ENCODE measurements around the gene ZNF883. TPM values are rescaled to one million over a fixed set of nuclear protein-coding genes. Genes with fewer than 3 reads are reported as not detected.
"Not testable (repeated sequence)": the region's sequence is repeated elsewhere in the genome, so short reads cannot be mapped to it uniquely, and the experiment has no call there.

The ZNF883 gene
- 16.1 TPM for polyA plus RNA-seq (2012; ENCODE audit: insufficient read depth, insufficient read length, low read depth)

DNA sequence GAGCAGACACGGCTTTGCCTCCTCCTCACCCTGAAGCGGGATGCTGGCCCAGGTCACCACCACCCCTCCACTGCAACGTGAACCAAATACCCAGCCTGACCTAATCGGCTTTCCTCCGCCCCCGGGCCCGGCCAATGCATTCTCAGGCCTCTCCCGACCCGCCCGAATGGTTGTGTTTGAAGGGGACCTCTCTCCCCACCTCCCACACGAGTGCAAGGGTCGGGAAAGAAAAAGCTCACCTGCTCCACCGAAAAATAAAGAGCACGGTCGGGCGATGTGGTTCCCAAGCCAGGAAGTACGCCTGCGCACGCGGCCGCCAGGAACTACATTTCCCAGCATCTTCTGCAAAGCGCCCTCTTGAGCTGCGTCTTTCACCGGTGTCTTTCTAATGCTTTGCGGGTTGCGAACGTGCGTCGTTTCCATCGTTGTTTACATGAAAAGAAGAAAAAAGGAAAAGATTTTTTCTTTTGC lies at the start of gene ZNF883:
ZNF883 (minus strand) TSS at position 282 of the 471 bp plus-strand sequence.
- TF ChIP-seq, protein P1, sequence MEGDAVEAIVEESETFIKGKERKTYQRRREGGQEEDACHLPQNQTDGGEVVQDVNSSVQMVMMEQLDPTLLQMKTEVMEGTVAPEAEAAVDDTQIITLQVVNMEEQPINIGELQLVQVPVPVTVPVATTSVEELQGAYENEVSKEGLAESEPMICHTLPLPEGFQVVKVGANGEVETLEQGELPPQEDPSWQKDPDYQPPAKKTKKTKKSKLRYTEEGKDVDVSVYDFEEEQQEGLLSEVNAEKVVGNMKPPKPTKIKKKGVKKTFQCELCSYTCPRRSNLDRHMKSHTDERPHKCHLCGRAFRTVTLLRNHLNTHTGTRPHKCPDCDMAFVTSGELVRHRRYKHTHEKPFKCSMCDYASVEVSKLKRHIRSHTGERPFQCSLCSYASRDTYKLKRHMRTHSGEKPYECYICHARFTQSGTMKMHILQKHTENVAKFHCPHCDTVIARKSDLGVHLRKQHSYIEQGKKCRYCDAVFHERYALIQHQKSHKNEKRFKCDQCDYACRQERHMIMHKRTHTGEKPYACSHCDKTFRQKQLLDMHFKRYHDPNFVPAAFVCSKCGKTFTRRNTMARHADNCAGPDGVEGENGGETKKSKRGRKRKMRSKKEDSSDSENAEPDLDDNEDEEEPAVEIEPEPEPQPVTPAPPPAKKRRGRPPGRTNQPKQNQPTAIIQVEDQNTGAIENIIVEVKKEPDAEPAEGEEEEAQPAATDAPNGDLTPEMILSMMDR (IDR thresholded peaks at IDR 0.05; ENCODE audit: low read depth, low read length): peak; percentile 30
- H3K36me3 ChIP-seq: no peaks in the 10 kb centered on the region
- no peaks in the 10 kb centered on the region for H3K27me3 ChIP-seq
- peak; percentile 77 for DNase-seq
- H3K9me3 ChIP-seq: no peaks in the 10 kb centered on the region; the same call in 1 of the 2 replicates
- no peaks in the 10 kb centered on the region for H3K4me1 ChIP-seq
- H3K4me3 ChIP-seq (ENCODE audit: low read depth, low read length): peak within 1 kb of the TSS; percentile 61

DNA sequence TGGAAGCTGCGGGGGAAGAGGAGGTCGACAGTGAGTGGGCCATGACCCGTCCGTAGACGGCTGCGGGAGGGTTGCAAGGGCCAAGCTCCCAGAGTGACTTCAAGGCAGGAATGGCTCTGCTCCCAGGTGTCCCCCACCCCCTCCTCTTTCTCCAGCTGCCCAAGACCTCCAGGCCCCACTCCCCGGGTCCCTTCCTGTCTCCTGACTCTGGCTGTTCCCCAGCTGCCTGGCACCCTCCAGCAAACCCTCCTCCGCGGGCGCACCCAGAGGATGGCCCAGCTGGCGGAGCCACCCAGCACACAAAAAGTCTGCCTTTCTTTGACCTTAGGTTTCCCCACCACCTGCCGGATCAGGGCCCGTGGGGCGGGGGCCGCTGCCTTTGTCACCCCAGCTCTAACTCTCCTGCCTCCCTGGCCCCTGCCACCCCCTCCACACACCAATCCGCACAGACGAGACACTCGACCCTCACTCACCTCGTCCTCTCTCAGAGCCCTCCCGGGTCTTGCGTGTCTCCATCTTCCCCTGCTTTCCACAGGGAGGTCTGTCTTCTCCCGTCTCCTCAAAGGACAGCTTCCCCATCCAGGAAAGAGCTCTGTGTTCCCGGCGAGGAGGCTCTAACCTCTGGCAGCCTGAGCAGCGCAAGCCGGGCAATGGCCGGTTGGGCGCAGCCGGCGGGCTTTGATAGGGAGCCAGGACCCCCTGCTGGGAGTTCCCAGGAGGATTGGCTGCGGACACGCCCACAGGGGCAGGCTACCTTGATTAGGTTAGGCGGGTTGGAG lies 49.3 kb upstream of the ZNF883 start:
- DNase-seq: peak; percentile 6
- H3K9me3 ChIP-seq; H3K36me3 ChIP-seq; H3K4me1 ChIP-seq; H3K27me3 ChIP-seq; H3K4me3 ChIP-seq (ENCODE audit: low read depth, low read length): not testable (repeated sequence)

DNA sequence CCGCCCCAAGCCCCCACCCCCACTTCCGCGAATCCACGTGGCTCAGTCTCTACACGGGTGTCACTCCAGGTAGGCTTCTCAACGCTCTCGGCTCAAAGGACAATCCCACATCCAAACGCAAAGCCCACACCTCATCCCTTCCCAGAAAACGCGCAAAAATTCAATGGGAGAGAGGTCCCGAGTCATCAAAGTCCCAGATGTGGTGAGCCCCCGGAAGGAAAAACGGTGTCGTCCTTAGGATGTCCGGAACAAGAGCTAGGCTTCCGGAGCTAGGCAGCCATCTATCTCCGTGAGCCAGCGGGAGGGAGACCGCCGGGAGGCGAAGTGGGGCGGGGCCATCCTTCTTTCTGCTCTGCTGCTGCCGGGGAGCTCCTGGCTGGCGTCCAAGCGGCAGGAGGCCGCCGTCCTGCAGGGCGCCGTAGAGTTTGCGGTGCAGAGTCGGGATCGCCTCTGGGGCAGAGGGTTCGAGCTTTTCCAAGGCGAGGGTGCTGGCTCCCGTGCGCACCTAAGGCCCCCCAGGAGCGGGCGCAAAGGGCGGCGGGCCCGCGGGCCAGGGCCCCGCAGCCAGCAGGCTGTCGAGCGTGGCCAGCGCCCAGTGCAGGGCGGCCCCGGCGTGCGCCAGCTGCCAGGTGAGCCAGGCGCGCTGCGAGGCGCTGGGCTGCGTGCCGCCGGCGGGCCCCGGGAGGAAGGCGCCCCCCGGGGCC lies 47.7 kb upstream of the ZNF883 start:
- H3K4me1 ChIP-seq, H3K9me3 ChIP-seq, H3K36me3 ChIP-seq, H3K27me3 ChIP-seq: not testable (repeated sequence)
- peak overlapping the region; percentile 68 for H3K4me3 ChIP-seq (ENCODE audit: low read depth, low read length)
- peak; percentile 73 for DNase-seq

DNA sequence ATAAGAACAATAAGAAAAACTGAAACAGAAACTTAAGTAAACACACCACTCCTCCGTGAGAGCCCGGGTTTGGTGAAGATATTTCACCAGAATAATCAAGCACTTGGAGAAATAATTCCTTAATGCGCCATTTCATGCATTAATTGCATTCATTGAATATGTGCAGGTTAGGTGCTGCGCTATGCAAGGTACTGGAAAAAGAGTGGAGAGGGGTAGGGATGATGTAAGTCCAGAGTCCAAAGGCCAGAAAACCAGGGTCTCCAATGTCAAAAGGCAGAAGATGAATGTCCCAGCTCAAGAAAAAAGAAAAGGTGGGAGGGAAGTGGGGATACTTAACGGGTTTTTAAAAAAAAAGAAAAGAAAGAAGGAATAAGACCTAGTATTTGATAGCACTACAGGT lies 45.2 kb upstream of the ZNF883 start:
- no peak for DNase-seq
- H3K9me3 ChIP-seq: peaks cover 7% of the 10 kb centered on the region
- TF ChIP-seq, protein P1 (IDR thresholded peaks at IDR 0.05; ENCODE audit: low read depth, low read length): no peak
- H3K36me3 ChIP-seq: no peaks in the 10 kb centered on the region
- H3K27me3 ChIP-seq: no peaks in the 10 kb centered on the region
- peak overlapping the region; percentile 84 for H3K4me3 ChIP-seq (ENCODE audit: low read depth, low read length)
- no peaks in the 10 kb centered on the region for H3K4me1 ChIP-seq

DNA sequence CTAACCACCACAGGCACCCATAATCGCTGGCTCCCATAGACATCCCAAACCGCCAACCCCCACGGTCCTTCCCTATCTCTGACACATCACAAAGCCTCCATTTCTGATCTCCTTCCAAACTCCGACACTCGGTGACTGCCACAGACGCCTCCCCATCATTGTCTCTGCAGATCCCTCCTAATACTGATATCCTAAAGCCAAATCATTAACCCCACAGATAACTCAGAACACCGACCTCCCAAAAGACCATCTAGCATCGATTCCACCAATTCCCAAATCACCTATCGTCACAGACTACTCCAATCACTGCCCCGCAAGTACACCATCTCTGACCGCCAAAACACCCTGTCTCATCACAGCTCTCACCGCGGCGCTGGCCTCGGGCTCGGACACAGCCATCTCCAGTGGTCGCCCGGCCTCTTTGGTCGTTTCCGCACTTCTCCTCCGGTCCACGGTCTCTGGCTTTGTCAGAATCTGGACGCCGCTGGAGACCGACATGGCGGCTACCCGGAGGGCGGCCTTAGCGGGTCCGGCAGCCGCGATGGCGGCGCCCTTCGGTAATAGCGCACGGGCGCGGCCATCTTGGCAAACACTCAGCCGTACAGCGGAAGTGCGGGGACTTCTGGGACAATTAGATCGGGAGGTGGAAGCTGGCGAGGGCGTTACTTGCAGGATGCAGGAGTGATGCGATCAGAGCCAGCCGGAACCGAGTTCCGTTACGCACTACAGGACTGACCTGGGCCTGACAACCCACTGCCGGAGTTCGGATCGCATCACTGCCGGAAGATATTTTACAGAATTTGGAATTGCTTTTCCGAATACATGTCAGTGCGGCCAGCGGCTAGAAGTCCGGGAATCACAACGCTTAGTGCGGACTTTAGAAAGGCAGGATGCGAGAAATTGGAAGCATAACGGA lies 44.5 kb upstream of the ZNF883 start, which contains the start of gene ZFP37:
ZFP37 (minus strand) TSS at position 534 of the 916 bp plus-strand sequence; CDS start at position 498, 36 bp downstream.
- TF ChIP-seq, protein P1 (IDR thresholded peaks at IDR 0.05; ENCODE audit: low read depth, low read length): no peak
- DNase-seq: peak; percentile 89
- H3K4me3 ChIP-seq (ENCODE audit: low read depth, low read length): peak within 1 kb of the TSS; percentile 84
- no peaks in the 10 kb centered on the region for H3K27me3 ChIP-seq
- peaks cover 7% of the 10 kb centered on the region for H3K9me3 ChIP-seq
- H3K4me1 ChIP-seq: no peaks in the 10 kb centered on the region
- no peaks in the 10 kb centered on the region for H3K36me3 ChIP-seq

DNA sequence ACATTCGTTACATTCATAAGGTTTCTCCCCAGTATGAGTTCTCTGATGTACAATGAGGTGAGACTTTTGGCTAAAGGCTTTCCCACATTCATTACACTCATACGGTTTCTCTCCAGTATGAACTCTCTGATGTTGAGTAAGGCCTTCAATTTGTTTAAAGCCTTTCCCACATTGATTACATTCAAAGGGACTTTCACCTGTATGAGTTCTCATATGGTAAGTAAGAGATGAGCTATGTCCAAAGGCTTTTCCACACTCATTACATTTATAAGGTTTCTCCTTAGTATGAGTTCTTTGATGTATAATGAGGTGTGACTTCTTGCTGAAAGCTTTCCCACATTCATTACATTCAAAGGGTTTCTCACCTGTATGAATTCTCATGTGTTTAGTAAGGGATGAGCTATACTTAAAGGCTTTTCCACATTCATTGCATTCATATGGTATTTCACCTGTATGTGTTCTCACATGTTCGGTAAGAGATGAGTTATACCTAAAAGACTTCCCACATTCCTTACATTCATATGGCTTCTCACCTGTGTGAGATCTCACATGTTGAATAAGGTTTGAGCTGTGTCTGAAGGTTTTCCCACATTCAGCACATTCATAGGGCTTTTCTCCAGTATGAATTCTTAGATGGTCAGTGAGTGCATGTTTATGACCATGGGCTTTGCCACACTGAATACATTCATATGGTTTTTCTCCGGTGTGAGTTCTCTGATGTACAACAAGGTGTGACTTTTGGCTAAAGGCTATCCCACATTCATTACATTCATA lies 31.1 kb upstream of the ZNF883 start:
- Histone ChIP-seq H3K36me3 (peaks cover 45% of the 10 kb centered on the region), H3K4me1 (no peaks in the 10 kb centered on the region), H3K27me3 (no peaks in the 10 kb centered on the region), H3K9me3 (peaks cover 10% of the 10 kb centered on the region), H3K4me3 (ENCODE audit: low read depth, low read length) (no peak overlapping the region)
- TF ChIP-seq, protein P1 (IDR thresholded peaks at IDR 0.05; ENCODE audit: low read depth, low read length): no peak
- no peak for DNase-seq
